Measurements from ENCODE around the gene MGAT4A. TPM values are rescaled to one million over a fixed set of nuclear protein-coding genes. Genes with fewer than 3 reads are reported as not detected.

The MGAT4A gene
- total and polyA plus RNA-seq, 7 donors, result 3.0 to 12.3 (median 8.0) TPM

DNA sequence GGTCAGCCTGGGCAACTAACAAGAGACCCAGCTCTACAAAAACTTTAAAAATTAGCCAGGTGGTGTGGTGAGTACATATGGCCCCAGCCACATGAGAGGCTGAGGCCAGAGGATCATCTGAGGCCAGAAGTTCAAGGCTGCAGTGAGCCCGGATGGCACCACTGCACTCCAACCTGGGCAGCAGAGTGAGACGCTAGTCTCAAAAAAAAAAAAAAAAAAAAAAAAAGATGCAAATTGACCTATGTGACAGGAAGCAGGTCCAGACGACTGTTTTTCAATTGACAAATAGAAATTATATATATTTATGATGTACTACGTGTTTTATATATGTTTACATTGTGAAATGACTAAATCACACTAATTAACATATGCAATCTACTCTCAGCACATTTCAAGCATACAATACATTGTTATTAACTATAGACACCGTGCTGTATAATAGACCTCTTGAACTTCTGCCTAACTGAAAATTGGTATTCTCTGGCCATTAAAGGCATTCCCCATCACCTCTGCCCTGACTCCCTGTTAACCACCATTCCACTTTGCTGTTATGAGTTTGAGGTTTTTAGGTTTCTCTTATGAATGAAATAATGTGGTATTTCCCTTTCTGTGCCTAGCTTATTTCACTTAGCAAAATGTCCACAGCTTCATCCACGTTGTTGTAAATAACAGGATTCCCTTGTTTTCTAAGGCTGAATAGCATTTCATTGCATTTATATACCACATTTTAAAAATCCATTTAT, 32.4 kb upstream of the MGAT4A start:
- DNase-seq, result no peak

DNA sequence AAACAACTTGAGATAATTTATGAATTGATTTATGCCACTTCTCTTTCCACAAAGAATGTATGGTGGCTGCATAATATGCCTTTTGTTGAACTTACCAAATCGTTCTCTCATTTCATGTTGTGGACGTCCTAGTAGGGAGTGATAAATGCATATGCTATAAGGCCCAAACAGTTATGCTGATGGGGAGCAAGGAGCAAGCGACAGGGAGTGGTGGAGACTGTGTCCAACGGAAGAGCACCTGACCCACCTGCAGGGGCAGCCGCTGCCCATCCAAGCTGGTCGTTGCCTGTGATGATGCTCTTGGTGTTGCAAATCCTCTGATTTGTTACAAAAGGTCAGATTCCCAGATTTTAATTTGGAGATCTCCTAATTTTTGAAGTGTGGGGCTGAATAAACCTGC, 31.0 kb upstream of the MGAT4A start:
- intact Hi-C loops (cut with DNase I), result no loop called here
- no peak for ATAC-seq
- Histone ChIP-seq H3K36me3 (ENCODE audit: insufficient read depth in 1 of 2, low read depth in 1 of 2) (no peaks in the 10 kb centered on the region), H3K27me3 (ENCODE audit: insufficient read depth in 3 of 3, low read length in 2 of 3) (peaks cover 0 to 6% (median 0%) of the 10 kb centered on the region in 3 donors), H3K4me3 (no peak overlapping the region), H3K9me3 (no peaks in the 10 kb centered on the region), H3K27ac (no peak overlapping the region), H3K4me1 (no peaks in the 10 kb centered on the region)
- 81 to 85% (median 81%) methylated on average over 6 of the region's 6 CpGs for WGBS, 3 donors
- DNase-seq, result no peak
- TF ChIP-seq, protein P1, sequence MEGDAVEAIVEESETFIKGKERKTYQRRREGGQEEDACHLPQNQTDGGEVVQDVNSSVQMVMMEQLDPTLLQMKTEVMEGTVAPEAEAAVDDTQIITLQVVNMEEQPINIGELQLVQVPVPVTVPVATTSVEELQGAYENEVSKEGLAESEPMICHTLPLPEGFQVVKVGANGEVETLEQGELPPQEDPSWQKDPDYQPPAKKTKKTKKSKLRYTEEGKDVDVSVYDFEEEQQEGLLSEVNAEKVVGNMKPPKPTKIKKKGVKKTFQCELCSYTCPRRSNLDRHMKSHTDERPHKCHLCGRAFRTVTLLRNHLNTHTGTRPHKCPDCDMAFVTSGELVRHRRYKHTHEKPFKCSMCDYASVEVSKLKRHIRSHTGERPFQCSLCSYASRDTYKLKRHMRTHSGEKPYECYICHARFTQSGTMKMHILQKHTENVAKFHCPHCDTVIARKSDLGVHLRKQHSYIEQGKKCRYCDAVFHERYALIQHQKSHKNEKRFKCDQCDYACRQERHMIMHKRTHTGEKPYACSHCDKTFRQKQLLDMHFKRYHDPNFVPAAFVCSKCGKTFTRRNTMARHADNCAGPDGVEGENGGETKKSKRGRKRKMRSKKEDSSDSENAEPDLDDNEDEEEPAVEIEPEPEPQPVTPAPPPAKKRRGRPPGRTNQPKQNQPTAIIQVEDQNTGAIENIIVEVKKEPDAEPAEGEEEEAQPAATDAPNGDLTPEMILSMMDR (IDR thresholded peaks at IDR 0.05), result no peak

More for the DNA sequence above, 32.4 kb upstream of the MGAT4A start:
- Histone ChIP-seq H3K27ac (no peak overlapping the region), H3K4me3 (no peak overlapping the region), H3K36me3 (ENCODE audit: insufficient read depth in 1 of 2, low read depth in 1 of 2) (no peaks in the 10 kb centered on the region), H3K9me3 (no peaks in the 10 kb centered on the region), H3K27me3 (ENCODE audit: insufficient read depth in 3 of 3, low read length in 2 of 3) (peaks cover 0 to 6% (median 0%) of the 10 kb centered on the region in 3 donors), H3K4me1 (no peaks in the 10 kb centered on the region)
- intact Hi-C loops (cut with DNase I), result no loop called here
- WGBS, 3 donors, result 74 to 81% (median 74%) methylated on average over 6 of the region's 6 CpGs
- ATAC-seq, result no peak
- TF ChIP-seq, protein P1 (IDR thresholded peaks at IDR 0.05), result no peak

DNA sequence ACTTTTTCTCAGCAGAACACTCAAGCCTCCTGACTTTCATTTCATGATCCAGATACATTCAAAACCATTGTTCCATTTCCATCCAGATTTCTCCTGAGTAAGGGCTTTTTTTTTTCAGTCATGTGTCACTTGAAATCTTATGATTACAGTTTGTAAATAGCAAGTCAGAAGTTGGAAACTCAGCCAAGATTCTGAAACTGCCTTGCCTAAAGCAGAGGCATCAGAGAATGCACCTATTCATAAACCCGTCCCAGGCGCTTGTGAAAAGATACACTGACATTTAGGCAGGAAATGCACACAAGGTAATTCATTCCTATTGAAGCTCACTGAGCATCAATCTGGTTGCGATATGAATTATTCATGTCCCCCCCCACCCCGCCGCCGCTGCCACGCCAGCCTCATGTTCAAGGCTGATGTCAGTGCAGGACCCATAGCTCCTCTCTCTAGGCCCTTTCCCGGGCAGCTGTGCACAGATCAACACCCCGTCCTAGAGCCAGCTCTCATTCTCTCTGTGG, 30.4 kb upstream of the MGAT4A start:
- Histone ChIP-seq H3K9me3 (no peaks in the 10 kb centered on the region), H3K36me3 (ENCODE audit: insufficient read depth in 1 of 2, low read depth in 1 of 2) (no peaks in the 10 kb centered on the region), H3K4me1 (no peaks in the 10 kb centered on the region), H3K4me3 (no peak overlapping the region), H3K27me3 (ENCODE audit: insufficient read depth in 3 of 3, low read length in 2 of 3) (peaks cover 0 to 6% (median 0%) of the 10 kb centered on the region in 3 donors), H3K27ac (no peak overlapping the region)
- WGBS, 3 donors, result 68 to 74% (median 69%) methylated on average over 9 of the region's 9 CpGs
- ATAC-seq (no peak), DNase-seq (no peak)
- intact Hi-C loops (cut with DNase I), result no loop called here
- TF ChIP-seq, protein P1 (IDR thresholded peaks at IDR 0.05), result no peak

DNA sequence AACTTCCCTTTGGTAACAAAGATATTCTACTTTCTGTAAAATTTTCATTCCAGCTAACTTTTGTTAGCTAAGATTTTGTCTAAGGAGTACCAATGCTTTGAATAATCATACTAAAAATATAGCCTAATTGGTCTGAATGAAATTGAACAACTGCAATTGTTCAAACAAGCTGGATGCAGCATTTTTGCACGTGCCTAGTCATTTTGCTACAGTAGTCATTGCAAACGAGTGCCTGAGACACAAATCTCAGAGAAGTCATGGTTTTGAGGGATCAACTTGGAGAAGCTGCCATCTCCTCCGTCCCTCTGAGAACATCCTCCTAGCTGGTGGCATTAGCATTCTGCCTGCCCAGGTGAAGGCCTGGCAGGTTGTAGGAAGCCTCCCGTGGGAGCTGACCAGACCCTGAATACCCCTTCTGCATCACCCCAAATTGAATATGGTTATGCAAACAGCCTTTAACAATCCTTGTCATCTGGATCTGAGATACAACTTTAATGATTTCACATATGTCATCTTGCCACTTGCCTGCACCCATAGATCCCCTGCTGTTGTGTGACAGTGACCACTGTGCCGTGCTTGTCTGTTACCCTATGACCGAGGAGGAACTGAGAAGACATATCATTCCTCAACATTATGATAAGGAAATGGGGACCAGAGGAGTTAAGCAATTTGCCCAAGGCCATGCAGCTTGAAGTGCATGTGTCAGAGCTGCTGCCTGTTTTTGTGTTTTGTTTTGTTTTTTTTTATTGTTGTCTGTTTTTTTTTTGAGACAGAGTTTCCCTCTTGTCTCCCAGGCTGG, 29.1 kb upstream of the MGAT4A start:
- no peak for DNase-seq
- H3K27ac ChIP-seq, result no peak overlapping the region
- peaks cover 0 to 6% (median 0%) of the 10 kb centered on the region in 3 donors for H3K27me3 ChIP-seq (ENCODE audit: insufficient read depth in 3 of 3, low read length in 2 of 3)
- H3K36me3 ChIP-seq (ENCODE audit: insufficient read depth in 1 of 2, low read depth in 1 of 2), result no peaks in the 10 kb centered on the region
- no peak for ATAC-seq
- WGBS, 3 donors, result 67 to 75% (median 69%) methylated on average over 6 of the region's 6 CpGs
- H3K4me3 ChIP-seq, result no peak overlapping the region
- TF ChIP-seq, protein P1 (IDR thresholded peaks at IDR 0.05), result no peak
- intact Hi-C loops (cut with DNase I), result no loop called here
- no peaks in the 10 kb centered on the region for H3K4me1 ChIP-seq
- no peaks in the 10 kb centered on the region for H3K9me3 ChIP-seq

Data from psoas muscle (tissue), 8 donors.